Stimulated activated CD4-positive, alpha-beta T cell treated with anti-CD3 and anti-CD28 coated beads, Interleukin-1b, Interleukin-23, amount 100 ng/mL, for 48 hours (primary cell): ENCODE measurements around the gene SERP1.
"Not testable (repeated sequence)": the region's sequence is repeated elsewhere in the genome, so short reads cannot be mapped to it uniquely, and the experiment has no call there.

ENCODE experiments used
- DNase-seq: peaks from one replicate; pipeline ENCODE4 v3.0.0-alpha.2; 2020

Gene SERP1

GRCh38 chr3:150538324-150539208 is 7.7 kb downstream of the SERP1 start:
- no peak for DNase-seq

- no peak for DNase-seq
Measured at GRCh38 chr3:150535204-150535603, 11.1 kb downstream of the SERP1 start.

DNA sequence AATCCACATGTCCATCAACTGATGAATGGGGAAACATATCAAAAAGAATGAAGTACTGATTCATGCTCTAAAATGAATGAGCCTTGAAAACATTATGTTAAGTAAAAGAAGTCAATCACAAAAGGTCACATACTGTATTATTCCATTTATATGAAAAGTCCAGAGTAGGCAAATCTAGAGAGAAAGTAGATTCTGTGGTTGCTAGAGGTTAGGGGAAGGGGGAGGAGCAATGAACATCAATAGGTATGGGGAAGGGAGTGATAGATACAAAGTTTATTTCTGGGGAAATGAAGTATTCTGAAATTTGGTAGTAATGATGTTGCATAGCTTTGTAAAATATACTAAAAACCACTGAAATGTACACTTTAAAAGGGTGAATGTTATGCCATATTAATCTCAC is 14.5 kb downstream of the SERP1 start:
- DNase-seq, result no peak

DNA sequence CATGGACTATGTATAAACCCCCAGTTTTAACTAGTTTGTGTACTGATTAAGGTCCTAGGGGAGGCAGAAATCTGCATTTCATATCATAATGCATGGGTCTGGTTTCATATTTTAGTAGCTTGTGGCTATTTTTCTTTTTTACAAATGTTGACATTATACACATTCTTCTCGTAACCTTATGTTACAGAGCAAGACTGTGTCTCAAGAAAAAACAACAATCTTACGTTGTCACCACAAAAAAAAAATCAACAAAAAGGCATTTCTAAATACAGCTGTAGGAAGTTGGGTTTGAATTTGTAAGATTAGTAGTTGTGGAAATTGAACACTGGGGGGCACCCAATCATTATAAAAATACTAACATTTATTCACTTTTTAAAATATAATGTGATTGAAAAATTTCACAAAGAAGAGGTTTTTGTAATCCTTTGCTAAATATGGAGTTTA is 17.9 kb downstream of the SERP1 start:
- no peak for DNase-seq

GRCh38 chr3:150527464-150528255 is 18.6 kb downstream of the SERP1 start:
- no peak for DNase-seq

DNA sequence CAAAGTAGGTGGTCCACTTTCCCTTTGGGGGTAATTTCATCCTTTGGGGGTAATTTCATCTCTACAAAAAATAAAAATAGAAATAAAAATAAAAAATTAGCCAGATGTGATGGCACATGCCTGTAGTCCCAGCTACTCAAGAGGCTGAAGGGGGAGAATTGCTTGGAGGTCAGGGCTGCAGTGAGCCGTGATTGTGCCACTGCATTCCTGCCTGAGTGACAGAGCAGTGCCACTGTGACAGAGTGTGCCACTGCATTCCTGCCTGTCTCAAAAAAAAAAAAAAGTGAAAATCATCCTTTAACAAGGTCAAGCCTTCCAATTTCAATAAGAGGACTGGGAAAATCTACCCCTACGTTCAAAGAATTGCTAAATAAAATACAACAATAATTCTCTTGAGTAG is 22.8 kb downstream of the SERP1 start:
- no peak for DNase-seq

DNA sequence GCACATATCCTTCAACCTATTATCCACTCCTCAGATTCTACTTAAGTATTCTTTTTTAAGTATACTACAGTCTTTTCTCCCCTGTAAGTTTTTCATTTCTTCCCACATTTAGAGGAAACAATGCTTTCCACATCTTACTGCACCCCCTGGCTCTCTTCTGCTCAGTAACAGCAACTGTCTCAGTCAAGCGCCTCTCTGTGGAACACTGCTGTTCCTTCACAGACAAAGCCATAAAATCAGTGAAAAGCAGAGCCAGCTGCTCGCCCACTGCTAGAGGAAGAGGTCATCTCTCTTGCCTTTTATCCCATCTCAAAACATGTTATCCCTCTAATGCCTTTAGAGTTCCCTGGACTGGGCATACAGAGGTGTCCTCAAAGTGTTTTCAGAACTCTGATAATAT is 24.8 kb downstream of the SERP1 start:
- no peak for DNase-seq

DNA sequence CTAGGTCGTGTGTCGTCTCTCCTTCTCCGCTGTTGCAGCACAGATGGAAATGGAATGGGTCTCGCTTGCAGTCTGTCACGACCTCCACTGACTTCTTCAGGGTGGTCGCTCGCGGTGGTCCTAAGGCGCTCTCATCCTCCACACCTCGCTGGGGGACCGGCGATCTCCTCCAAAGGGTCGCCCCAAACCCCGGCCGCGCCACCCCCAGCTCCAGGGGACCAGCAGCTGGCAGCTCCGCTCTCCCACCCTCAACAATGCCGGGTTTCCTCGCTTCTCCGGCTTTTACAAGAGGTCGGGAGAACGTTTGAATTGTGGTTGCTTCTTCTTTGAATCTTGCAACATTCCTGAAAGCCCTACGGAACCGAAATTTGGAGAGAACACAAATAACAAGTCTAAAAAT is 25.9 kb downstream of the SERP1 start:
- no peak for DNase-seq

GRCh38 chr3:150519026-150519425 is 27.3 kb downstream of the SERP1 start:
- no peak for DNase-seq

- no peak for DNase-seq
Measured at GRCh38 chr3:150515210-150515609, 31.1 kb downstream of the SERP1 start.

DNA sequence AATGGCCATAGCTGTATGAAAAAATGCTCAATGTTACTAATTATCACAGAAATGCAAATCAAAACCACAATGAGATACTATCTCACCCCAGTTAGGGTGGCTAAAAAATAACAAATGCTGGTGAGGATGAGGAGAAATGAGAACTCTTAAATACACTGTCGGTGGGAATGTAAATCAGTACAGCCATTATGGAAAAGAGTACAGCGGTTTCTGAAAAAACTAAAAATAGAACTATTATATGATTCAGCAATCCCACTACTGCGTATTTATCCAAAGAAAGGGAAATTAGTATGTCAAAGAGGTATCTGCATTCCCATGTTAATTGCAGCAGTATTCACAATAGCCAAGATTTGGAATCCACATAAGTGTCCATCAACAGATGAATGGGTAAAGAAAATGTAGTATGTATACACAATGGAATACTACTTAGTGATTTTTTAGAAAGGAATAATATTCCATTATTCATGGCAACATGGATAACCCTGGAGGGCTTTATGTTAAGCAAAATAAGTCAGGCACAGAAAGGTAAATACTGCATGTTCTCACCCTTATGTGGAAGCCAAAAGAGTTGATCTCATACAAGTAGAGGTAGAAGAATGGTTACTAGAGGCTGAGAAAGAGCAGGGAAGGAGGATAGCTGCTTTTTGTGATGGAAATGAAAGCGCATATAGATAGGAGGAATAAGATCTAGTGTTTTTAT is 35.0 kb downstream of the SERP1 start:
- DNase-seq, result no peak

DNA sequence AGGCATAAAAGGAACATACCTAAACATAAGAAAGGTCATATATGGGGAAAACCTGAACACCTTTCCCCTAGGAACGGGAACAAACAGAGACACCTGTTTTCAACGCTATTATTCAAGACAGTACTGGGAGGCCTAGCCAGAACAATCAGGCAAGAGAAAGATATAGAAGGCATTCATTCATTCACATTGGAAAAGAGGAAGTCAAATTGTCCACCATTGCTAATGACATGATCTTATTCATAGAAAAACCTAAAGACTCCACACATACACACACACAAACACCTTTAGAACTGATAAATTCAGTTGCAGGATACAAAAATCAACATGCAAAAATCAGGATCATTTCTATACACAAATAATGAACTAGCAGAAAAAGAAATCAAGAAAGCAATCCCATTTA is 36.5 kb downstream of the SERP1 start:
- no peak for DNase-seq

- no peak for DNase-seq
Measured at GRCh38 chr3:150508401-150508800, 37.9 kb downstream of the SERP1 start.

GRCh38 chr3:150504483-150504882 is 41.8 kb downstream of the SERP1 start:
- no peak for DNase-seq

- DNase-seq, result no peak
Measured at GRCh38 chr3:150503402-150504099, 42.7 kb downstream of the SERP1 start.

DNA sequence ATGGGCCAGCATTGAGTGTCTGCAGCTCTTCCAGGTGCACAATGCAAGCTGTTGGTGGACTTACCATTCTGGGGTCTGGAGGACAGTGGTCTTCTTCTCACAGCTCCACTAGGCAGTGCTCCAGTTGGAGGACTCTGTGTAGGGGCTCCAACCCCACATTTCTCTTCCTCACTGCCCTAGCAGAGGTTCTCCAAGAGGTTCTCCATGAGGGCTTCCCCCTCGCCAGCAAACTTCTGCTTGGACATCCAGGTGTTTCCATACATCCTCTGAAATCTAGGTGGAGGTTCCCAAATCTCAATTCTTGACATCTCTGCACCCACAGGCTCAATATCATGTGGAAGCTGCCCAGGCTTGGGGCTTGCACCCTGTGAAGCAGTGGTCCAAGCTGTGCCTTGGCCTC is 45.3 kb downstream of the SERP1 start:
- not testable (repeated sequence) for DNase-seq

- DNase-seq, result no peak
Measured at GRCh38 chr3:150497956-150498355, 48.3 kb downstream of the SERP1 start.

DNA sequence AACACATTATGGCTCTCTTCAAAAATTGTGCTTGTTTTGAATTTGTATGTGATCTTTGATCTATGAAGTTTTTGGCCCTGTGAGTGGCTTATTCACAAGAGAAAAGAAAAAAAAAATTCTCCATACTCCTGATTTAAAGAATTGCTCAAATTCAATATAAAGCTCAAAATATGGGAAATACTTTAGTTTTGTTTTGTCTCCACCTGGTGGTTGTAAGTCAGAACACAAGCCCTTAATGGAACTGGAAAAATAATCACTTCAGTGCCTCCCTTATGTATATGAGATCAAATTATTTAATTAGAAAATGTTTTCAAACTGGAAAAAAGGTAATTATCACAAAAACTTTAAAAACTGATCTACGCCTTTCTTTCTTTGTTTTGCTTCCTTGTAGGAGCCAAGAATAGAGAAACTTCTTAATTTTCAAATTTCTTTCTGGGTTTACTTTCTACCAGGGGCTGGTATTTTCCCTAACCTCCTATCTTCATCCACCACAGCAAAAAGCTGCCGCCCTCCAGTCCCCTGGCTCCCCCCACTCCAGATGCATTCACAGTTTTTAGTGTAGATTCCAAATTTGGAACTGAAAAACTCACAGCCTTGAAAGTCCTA is 50.6 kb downstream of the SERP1 start:
- no peak for DNase-seq

- no peak for DNase-seq
Measured at GRCh38 chr3:150495149-150495548, 51.1 kb downstream of the SERP1 start.

DNA sequence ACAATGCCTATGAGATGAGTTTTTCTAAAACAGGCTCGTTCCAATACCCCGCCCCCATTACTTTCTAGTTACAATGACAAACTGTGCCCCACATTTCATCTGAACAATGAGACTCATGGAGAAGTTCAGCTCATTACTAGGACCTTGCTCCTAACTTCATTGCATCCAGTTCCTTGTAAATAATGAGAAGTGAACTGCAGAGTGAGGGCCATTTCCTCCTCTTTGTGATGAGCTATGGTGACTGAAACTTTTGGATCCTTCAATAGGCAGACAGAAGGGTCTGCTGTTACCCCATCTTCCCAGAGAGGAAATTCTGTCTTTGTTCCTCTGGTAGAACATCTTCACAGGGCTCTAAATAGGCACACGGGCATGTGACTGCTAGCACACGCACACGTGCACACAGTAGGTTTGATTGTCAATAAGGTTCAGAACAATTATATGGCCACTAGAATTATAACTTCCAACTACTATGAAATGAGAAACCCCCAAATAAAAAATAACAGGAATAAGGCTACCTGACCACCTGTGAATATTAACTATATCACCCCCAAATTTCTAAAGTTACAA is 51.8 kb downstream of the SERP1 start:
- no peak for DNase-seq
